GM12878 (cell line): Measurements from ENCODE around the gene CD2.

Source experiments
- MXI1 ChIP-seq: fragments of 150-350 bp; IDR thresholded peaks from 2 replicates; pipeline ENCODE4 v1.6.1; 2011; ENCODE audit warnings: low read depth, mild to moderate bottlenecking, inconsistent platforms, low read length, improper control_type of control experiment
- TF ChIP-seq, protein P1 (sequence below): IDR thresholded peaks from 2 replicates; pipeline ENCODE4 v1.6.1; 2012; ENCODE audit warnings: low read depth, low read length, improper control_type of control experiment
- TF ChIP-seq, protein P2 (sequence below), 3 experiments: IDR thresholded peaks in 2 of 3; conservative IDR thresholded peaks in 1 of 3; 2 replicates each; pipeline ENCODE4 v1.5.1; 2011; ENCODE audit warnings: low read depth in 3 of 3, low read length in 3 of 3, mild to moderate bottlenecking in 3 of 3, control low read depth in 2 of 3, moderate library complexity in 2 of 3, inconsistent platforms in 1 of 3, mixed read lengths in 1 of 3; ENCODE audit not compliant: control insufficient read depth in 2 of 3, insufficient read depth in 1 of 3; ENCODE audit errors: extremely low read depth in 1 of 3

DNA sequence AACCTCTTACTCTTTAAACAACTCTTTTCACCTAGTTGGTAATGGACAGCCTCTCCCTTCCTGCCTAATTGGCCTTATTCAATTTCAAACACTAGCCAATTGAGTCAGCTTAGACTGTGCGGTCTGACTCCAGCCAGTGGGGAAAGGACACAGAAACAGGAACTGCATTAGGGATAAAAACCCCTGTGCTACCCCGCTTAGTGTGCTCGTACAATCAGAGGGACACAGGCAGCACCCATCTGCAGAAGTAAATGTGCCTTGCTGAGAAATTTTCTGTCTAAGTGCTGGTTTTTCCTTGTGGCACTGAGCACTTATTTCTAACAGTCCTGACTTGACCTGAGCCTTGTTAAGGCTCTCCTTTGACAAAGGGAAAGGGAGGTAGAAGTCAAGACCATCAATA, 6.0 kb upstream of the CD2 start:
- TF ChIP-seq, protein P1, sequence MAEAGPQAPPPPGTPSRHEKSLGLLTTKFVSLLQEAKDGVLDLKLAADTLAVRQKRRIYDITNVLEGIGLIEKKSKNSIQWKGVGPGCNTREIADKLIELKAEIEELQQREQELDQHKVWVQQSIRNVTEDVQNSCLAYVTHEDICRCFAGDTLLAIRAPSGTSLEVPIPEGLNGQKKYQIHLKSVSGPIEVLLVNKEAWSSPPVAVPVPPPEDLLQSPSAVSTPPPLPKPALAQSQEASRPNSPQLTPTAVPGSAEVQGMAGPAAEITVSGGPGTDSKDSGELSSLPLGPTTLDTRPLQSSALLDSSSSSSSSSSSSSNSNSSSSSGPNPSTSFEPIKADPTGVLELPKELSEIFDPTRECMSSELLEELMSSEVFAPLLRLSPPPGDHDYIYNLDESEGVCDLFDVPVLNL = no peak
- no peak for TF ChIP-seq MXI1
- TF ChIP-seq, protein P2, sequence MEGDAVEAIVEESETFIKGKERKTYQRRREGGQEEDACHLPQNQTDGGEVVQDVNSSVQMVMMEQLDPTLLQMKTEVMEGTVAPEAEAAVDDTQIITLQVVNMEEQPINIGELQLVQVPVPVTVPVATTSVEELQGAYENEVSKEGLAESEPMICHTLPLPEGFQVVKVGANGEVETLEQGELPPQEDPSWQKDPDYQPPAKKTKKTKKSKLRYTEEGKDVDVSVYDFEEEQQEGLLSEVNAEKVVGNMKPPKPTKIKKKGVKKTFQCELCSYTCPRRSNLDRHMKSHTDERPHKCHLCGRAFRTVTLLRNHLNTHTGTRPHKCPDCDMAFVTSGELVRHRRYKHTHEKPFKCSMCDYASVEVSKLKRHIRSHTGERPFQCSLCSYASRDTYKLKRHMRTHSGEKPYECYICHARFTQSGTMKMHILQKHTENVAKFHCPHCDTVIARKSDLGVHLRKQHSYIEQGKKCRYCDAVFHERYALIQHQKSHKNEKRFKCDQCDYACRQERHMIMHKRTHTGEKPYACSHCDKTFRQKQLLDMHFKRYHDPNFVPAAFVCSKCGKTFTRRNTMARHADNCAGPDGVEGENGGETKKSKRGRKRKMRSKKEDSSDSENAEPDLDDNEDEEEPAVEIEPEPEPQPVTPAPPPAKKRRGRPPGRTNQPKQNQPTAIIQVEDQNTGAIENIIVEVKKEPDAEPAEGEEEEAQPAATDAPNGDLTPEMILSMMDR (IDR thresholded peaks at IDR 0.05 in 2 of 3, conservative IDR thresholded peaks at IDR 0.05 in 1 of 3; ENCODE audit: control insufficient read depth in 2 of 3, extremely low read depth in 1 of 3, insufficient read depth in 1 of 3, low read depth in 3 of 3, low read length in 3 of 3) = no peak
